ENCODE data around the gene HNRNPA3.
A peak's percentile ranks its signal among the peaks of the same experiment; 100 is the strongest.
"Not testable (repeated sequence)": the region's sequence is repeated elsewhere in the genome, so short reads cannot be mapped to it uniquely, and the experiment has no call there.

Gene HNRNPA3

GRCh38 chr2:177256695-177257094 is 44.1 kb downstream of the HNRNPA3 start:
- FAIRE-seq: no peak

DNA sequence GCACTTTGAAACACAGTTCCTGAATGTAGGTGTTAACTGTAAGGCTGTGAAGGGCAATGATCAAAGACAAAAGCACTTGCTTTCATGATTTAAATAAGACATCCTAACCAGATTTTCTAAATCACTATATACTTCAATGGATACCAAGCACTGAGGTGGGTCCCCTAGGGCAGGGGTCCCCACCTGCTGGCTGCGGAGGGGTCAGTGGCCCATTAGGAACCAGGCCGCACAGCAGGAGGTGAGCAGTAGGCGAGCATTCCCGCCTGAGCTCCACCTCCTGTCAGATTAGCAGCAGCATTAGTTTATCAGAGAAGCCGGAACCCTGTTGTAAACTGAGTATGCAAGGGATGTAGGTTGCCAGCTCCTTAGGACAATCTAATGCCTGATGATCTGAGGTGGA is 44.9 kb downstream of the HNRNPA3 start:
- no peak for FAIRE-seq

DNA sequence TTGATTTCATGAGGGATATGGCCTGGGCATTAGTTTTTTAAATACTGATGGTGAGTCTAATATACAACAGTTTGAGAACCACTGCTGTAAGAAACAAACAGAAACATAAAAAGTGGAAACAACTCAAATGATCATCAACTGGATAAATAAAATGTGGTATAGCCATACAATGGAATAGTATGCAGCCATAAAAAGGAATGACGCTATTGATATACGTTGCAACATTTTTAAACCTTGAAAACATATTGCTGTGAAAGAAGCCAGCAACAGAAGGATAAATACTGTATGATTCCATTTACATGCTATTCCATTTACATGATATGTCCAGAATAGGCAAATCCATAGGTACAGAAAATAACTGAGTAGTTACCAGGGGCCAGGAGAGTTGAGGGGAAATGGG is 45.5 kb downstream of the HNRNPA3 start:
- no peak for FAIRE-seq

- FAIRE-seq: no peak
Measured at GRCh38 chr2:177260379-177260778, 47.8 kb downstream of the HNRNPA3 start.

DNA sequence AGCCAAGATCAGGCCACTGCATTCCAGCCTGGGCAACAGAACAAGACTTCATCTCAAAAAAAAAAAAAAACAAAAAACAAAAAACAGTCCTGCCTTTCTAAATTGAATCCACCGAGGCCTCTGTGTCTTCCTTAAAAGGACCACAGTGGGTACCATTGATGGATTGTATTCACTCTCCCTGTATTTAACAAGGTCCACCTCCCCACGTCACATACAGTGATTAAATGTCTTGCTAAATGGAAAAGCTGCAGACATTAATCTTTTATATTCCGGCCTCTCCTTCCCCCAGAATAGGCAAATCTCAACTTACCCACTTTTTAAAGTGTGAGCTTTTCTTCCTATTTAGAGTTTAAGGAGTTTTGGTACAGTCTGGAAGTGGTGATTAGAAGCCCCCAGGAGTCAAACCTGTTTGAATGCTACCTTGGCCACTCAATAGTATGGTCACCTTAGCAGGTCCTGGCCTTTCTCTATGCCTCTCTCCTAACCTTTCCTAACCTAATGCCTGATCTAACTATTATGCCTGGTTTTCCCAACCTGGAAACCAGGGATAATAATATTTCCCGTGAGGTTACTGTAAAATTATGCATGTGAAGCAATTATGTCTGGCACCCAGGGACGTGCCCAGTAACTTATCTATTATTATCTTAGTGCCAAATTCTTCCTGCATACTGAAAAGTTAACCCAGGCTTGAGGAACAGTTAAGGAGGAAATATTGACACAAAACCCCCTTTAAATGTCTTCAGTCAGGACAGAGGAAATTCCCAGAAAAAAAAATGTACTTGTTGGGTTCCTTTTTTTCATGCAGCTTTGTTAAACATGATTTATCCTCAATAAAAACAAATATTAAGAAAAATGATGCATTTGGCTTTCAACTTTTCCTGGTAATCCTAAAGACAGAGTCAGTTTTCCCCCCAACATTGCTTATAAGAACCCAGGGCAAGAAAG is 48.8 kb downstream of the HNRNPA3 start:
- FAIRE-seq: no peak

DNA sequence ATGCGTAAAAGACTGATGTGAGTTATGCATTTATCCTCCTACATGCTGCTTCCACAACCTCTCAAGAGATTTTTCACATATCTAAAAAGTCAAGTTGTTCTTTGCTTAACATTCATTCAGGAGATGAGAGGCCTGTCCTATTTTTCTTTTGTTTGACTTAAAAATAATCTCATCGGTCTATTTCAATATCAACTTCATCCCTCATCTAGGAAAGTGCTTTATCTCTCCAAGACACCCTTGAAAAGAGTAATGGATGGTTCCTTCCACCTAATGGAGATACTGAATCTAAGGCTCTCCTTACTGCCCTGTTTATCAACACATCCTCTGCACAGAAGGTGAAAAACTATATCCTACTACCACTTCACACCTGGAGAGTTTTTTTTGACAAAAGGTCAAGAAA is 49.5 kb downstream of the HNRNPA3 start:
- no peak for FAIRE-seq

- no peak for FAIRE-seq
Measured at GRCh38 chr2:177262958-177263450, 50.4 kb downstream of the HNRNPA3 start.

GRCh38 chr2:177263451-177264208 is 51.0 kb downstream of the HNRNPA3 start:
- peak; percentile 50 for FAIRE-seq

DNA sequence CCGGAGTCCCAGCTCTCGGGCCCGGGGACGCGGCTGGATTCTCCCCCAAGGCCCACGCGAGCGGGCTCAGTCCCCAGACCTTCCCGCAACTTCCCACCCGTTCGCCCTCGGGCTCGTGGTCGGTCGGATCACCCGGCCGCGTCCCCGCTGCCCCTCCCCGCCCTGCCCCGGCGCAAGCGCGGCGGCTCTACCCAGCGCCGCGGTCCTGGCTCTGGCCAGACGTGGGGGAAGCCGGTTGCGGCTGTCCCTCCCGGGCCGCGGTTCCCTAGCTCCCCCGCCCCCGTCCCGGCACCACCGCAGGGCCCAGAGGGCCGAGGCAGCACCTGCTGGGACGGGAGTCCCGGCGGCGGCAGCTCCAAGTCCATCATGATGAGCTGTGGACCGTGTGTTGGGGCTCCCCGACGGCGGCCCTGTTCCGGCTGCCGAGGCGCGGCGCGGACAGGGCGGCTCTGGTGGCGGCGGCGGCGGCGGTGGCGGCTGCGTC is 51.7 kb downstream of the HNRNPA3 start:
- FAIRE-seq: no peak

- no peak for FAIRE-seq
Measured at GRCh38 chr2:177264693-177265587, 52.3 kb downstream of the HNRNPA3 start, which contains the start of gene NFE2L2. TSS of gene NFE2L2 (minus strand) at chr2:177264727. CDS start at chr2:177264576, 151 bp downstream.

- peak; percentile 67 for FAIRE-seq
Measured at GRCh38 chr2:177265824-177266817, 53.5 kb downstream of the HNRNPA3 start.

DNA sequence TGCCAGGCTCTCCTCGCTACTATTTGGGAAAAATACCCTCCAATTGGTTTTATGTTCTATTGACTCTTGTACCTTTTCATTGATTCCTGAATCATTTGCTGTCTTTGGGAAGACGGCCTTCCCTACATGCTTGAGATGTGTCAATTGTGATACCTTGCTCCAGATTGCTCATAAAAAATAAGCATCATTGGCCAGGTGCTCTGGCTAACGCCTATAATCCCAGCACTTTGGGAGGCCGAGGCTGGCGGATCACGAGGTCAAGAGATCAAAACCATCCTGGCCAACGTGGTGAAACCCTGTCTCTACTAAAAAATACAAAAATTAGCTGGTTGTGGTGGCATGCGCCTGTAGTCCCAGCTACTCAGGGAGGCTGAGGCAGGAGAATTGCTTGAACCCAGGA is 54.4 kb downstream of the HNRNPA3 start:
- not testable (repeated sequence) for FAIRE-seq

DNA sequence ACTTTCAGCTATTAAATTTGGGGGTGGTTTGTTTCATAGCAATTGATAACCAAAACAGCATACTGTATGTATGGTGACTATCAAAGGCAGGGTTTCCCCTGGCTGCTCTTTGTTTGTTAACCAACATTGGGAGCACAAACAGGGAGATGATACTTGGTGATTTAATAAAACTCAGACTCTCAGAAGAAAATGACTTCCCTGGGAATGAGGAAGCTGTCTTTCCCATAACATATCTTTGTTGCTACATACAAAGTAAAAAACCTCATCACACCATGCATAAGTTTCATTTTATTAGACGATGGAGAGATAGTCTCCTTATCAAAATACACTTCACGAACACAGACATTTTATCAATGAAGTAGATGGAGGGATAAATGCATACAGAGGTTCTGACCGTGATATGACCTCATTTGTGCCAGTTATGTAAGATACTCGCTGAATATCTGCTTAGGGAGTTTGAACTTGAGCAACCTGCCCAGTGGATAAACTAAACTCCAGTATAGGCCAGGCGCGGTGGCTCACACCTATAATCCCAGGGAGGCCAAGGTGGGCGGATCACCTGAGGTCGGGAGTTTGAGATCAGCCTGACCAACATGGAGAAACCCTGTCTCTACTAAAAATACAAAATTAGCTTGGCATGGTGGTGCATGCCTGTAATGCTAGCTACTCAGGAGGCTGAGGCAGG is 55.7 kb downstream of the HNRNPA3 start:
- no peak for FAIRE-seq

- no peak for FAIRE-seq
Measured at GRCh38 chr2:177268901-177269300, 56.3 kb downstream of the HNRNPA3 start.

DNA sequence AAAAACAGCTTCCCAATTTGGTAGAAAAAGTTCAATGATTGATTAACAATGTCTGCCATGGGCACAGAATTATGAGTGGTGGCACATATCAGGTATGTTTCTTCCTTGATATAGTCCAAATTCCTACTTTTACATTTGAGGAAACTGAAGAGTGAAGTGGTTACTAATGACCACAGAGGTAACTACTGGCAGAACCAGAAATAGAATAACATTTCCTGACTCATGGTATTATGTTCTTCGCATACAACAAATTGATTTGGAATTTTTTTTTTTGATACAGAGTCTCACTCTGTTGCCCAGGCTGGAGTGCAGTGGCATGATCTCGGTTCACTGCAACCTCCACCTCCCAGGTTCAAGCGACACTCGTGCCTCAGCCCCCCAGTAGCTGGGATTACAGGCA is 57.9 kb downstream of the HNRNPA3 start:
- FAIRE-seq: no peak

DNA sequence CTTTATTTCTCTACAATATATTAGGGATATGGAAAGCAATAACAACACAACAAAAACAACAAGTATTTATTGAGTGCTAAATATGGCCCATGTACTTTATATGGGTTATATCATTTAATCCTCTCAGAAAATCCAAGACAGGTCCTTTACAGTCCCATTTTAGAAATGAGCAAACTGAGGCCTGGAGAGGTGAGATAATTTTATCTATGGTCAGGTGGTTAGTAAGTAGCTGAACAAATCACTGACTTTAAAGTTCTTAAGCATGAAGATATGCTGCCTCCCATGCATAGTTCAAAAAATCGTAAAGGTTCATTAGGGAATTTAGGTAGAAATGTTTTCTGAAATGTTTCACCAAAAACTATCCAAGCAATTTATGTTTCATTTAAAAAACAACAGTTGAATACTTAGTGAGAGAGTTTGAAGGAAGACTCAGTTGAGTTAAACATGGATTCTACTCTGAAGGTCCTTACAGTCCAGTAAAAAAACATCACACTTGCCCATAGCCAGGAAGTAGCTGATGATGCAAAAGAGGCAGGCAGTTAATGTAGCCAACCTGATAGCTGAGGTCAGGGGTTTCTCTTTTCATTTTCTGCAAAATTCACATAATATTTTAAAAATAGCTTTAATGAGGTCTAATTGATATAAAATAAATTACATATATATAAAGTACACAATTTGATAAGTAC is 59.5 kb downstream of the HNRNPA3 start:
- no peak for FAIRE-seq

- FAIRE-seq: peak; percentile 58
Measured at GRCh38 chr2:177272765-177273164, 60.2 kb downstream of the HNRNPA3 start.

- no peak for FAIRE-seq
Measured at GRCh38 chr2:177273408-177273807, 60.8 kb downstream of the HNRNPA3 start.

Measured in G401.6 (cell line).